ENCODE measurements around the gene SPRR5. TPM values are rescaled to one million over a fixed set of nuclear protein-coding genes. Genes with fewer than 3 reads are reported as not detected.

The SPRR5 gene
- total RNA-seq, 2 donors from 2014 or later, result not detected

- no peak overlapping the region for H3K9ac ChIP-seq (ENCODE audit: low read depth in 2 of 2, low read length in 2 of 2)
- no peaks in the 10 kb centered on the region for H3K9me3 ChIP-seq
- DNase-seq, result no peak
- no peak overlapping the region for H3K27ac ChIP-seq
- H3K27me3 ChIP-seq, result no peaks in the 10 kb centered on the region
- H3K4me3 ChIP-seq, result no peak overlapping the region
- intact Hi-C loops (cut with DNase I), result no loop called here
- TF ChIP-seq, protein P1, sequence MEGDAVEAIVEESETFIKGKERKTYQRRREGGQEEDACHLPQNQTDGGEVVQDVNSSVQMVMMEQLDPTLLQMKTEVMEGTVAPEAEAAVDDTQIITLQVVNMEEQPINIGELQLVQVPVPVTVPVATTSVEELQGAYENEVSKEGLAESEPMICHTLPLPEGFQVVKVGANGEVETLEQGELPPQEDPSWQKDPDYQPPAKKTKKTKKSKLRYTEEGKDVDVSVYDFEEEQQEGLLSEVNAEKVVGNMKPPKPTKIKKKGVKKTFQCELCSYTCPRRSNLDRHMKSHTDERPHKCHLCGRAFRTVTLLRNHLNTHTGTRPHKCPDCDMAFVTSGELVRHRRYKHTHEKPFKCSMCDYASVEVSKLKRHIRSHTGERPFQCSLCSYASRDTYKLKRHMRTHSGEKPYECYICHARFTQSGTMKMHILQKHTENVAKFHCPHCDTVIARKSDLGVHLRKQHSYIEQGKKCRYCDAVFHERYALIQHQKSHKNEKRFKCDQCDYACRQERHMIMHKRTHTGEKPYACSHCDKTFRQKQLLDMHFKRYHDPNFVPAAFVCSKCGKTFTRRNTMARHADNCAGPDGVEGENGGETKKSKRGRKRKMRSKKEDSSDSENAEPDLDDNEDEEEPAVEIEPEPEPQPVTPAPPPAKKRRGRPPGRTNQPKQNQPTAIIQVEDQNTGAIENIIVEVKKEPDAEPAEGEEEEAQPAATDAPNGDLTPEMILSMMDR (IDR thresholded peaks at IDR 0.05), result no peak
- no peaks in the 10 kb centered on the region for H3K4me1 ChIP-seq
- no peaks in the 10 kb centered on the region for H3K36me3 ChIP-seq
These were observed 25.3 kb downstream of the SPRR5 start for GRCh38 chr1:152972196-152972886.

- Histone ChIP-seq H3K27me3 (no peaks in the 10 kb centered on the region), H3K4me3 (no peak overlapping the region), H3K9ac (ENCODE audit: low read depth in 2 of 2, low read length in 2 of 2) (no peak overlapping the region), H3K36me3 (no peaks in the 10 kb centered on the region), H3K4me1 (no peaks in the 10 kb centered on the region), H3K27ac (no peak overlapping the region), H3K9me3 (no peaks in the 10 kb centered on the region)
- TF ChIP-seq, protein P1 (IDR thresholded peaks at IDR 0.05), result no peak
- no peak for DNase-seq
- intact Hi-C loops (cut with DNase I), result no loop called here
These were observed 29.7 kb downstream of the SPRR5 start for GRCh38 chr1:152976688-152977087.

- DNase-seq, result no peak
- Histone ChIP-seq H3K9me3 (no peaks in the 10 kb centered on the region), H3K36me3 (no peaks in the 10 kb centered on the region), H3K4me1 (no peaks in the 10 kb centered on the region), H3K27me3 (no peaks in the 10 kb centered on the region), H3K4me3 (no peak overlapping the region), H3K9ac (ENCODE audit: low read depth in 2 of 2, low read length in 2 of 2) (no peak overlapping the region), H3K27ac (no peak overlapping the region)
- TF ChIP-seq, protein P1 (IDR thresholded peaks at IDR 0.05), result no peak
- intact Hi-C loops (cut with DNase I), result no loop called here
These were observed 30.6 kb downstream of the SPRR5 start for GRCh38 chr1:152977614-152978013.

DNA sequence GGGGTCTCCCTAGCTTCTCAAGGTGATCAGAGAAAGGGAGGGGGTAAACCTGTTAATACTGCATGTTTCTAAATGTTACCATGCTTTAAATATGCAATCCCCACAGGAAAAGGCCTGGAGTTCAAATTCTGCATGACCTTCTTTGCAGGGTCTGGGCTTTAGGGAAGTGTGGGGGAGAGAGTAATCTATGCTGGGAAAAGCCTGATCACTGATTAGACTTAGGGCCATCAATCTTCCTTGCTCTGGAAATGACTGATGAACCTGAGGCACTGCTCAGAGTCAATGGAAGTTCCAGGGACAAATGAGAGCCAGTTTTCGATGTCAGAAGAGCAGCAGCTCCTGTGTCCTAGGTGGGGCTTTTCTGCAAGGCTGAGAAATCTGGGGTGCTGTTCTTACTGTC, 33.7 kb downstream of the SPRR5 start:
- no peaks in the 10 kb centered on the region for H3K4me1 ChIP-seq
- no peak overlapping the region for H3K9ac ChIP-seq (ENCODE audit: low read depth in 2 of 2, low read length in 2 of 2)
- H3K4me3 ChIP-seq, result no peak overlapping the region
- H3K36me3 ChIP-seq, result no peaks in the 10 kb centered on the region
- TF ChIP-seq, protein P1 (IDR thresholded peaks at IDR 0.05), result no peak
- no peak overlapping the region for H3K27ac ChIP-seq
- no peaks in the 10 kb centered on the region for H3K27me3 ChIP-seq
- no peaks in the 10 kb centered on the region for H3K9me3 ChIP-seq
- intact Hi-C loops (cut with DNase I), result no loop called here
- DNase-seq, result no peak

GRCh38 chr1:152981146-152981871, 34.3 kb downstream of the SPRR5 start:
- Histone ChIP-seq H3K27me3 (no peaks in the 10 kb centered on the region), H3K9me3 (no peaks in the 10 kb centered on the region), H3K36me3 (no peaks in the 10 kb centered on the region), H3K4me1 (no peaks in the 10 kb centered on the region), H3K9ac (ENCODE audit: low read depth in 2 of 2, low read length in 2 of 2) (no peak overlapping the region), H3K27ac (no peak overlapping the region), H3K4me3 (no peak overlapping the region)
- no peak for DNase-seq
- intact Hi-C loops (cut with DNase I), result no loop called here
- TF ChIP-seq, protein P1 (IDR thresholded peaks at IDR 0.05), result no peak

Measured in colonic mucosa (tissue), 4 donors.